ENCODE measurements around the gene RIMS1.

RIMS1 gene

GRCh38 chr6:72416744-72417465, 530.6 kb downstream of the RIMS1 start:
- DNase-seq (ENCODE audit: low read depth), result no peak

- DNase-seq (ENCODE audit: low read depth), result no peak
Observed at GRCh38 chr6:72417759-72418158, 531.4 kb downstream of the RIMS1 start.

- peak; percentile 83 for DNase-seq (ENCODE audit: low read depth)
Observed at GRCh38 chr6:72418495-72418894, 532.1 kb downstream of the RIMS1 start.

GRCh38 chr6:72419966-72420365, 533.6 kb downstream of the RIMS1 start:
- DNase-seq (ENCODE audit: low read depth), result no peak

- no peak for DNase-seq (ENCODE audit: low read depth)
Observed at GRCh38 chr6:72420409-72420808, 534.1 kb downstream of the RIMS1 start.

- DNase-seq (ENCODE audit: low read depth), result no peak
Observed at GRCh38 chr6:72421387-72421786, 535.0 kb downstream of the RIMS1 start.

GRCh38 chr6:72422171-72422570, 535.8 kb downstream of the RIMS1 start:
- no peak for DNase-seq (ENCODE audit: low read depth)

GRCh38 chr6:72424476-72424875, 538.1 kb downstream of the RIMS1 start:
- DNase-seq (ENCODE audit: low read depth), result no peak

- DNase-seq (ENCODE audit: low read depth), result peak; percentile 95
Observed at GRCh38 chr6:72425003-72425681, 538.8 kb downstream of the RIMS1 start.

- no peak for DNase-seq (ENCODE audit: low read depth)
Observed at GRCh38 chr6:72440611-72441010, 554.3 kb downstream of the RIMS1 start.

- no peak for DNase-seq (ENCODE audit: low read depth)
Observed at GRCh38 chr6:72446430-72446829, 560.1 kb downstream of the RIMS1 start.

Measured in GM04504 (cell line).